GM12878 (cell line): ENCODE results near the gene BTF3. TPM values are rescaled to one million over a fixed set of nuclear protein-coding genes. Genes with fewer than 3 reads are reported as not detected.

Source experiments
- ATAC-seq: fragments of 200-7000 bp; cut with Tn5 transposase; 3 replicates; pipeline ENCODE4 v1.9.1; 2020; ENCODE audit warnings: mild to moderate bottlenecking, moderate library complexity
- BruUV-seq: library from RNA; stranded (reverse); fragments of 400-500 nt; replicated peaks from 2 replicates; lab custom pipeline; 2021; lab: Mats Ljungman, UMichigan
- CTCF ChIA-PET: fragments of 300-600 bp; sonication (Branson Sonifier 250); formaldehyde crosslinking; extraction: SDS; loops from one replicate; lab custom pipeline; 2021; ENCODE audit warnings: inconsistent platforms; lab: Yijun Ruan, JAX
- POLR2A ChIA-PET: fragments of 350-600 bp; formaldehyde crosslinking; extraction: SDS; loops from one replicate; lab custom pipeline; 2021; ENCODE audit warnings: inconsistent platforms; lab: Charles Lee
- RAD21 ChIA-PET: fragments of 300-600 bp; sonication (Branson Sonifier 250); formaldehyde crosslinking; loops from one replicate; lab custom pipeline; 2023; ENCODE audit warnings: antibody characterized with exemption; ENCODE audit not compliant: unreplicated experiment; lab: Charles Lee
- SMC1A ChIA-PET: fragments of 300-600 bp; sonication (Branson Sonifier 250); formaldehyde crosslinking; loops from one replicate; lab custom pipeline; 2023; ENCODE audit not compliant: unreplicated experiment, uncharacterized antibody; lab: Charles Lee
- DNase-seq: peaks from one replicate; pipeline ENCODE4 v3.0.0-alpha.2; 2011; ENCODE audit warnings: low read depth, low spot score
- FAIRE-seq: peaks from 3 replicates; lab custom pipeline; 2011; peaks lifted over from hg19 to GRCh38; lab: Jason Lieb, UNC
- H2AFZ ChIP-seq: 2 replicates; pipeline ENCODE4 v1.6.0; 2011; ENCODE audit warnings: low read depth, low read length, control low read depth; ENCODE audit not compliant: control insufficient read depth
- H3K27ac ChIP-seq: 2 replicates; pipeline ENCODE4 v1.5.1; 2011; ENCODE audit warnings: control low read depth; ENCODE audit not compliant: control insufficient read depth, insufficient read depth
- H3K27me3 ChIP-seq, 2 experiments: replicated peaks in 1 of 2; 2 replicates each; pipeline versions ENCODE4 v1.6.0 to v1.6.1; 2011; ENCODE audit warnings: low read length in 1 of 2; ENCODE audit not compliant: control insufficient read depth in 2 of 2, insufficient read depth in 2 of 2
- H3K36me3 ChIP-seq, 2 experiments: 2 replicates each; pipeline ENCODE4 v1.5.1; 2011; ENCODE audit warnings: low read length in 1 of 2; ENCODE audit not compliant: control insufficient read depth in 2 of 2, insufficient read depth in 2 of 2
- H3K4me1 ChIP-seq: 2 replicates; pipeline ENCODE4 v1.6.1; 2011; ENCODE audit warnings: mild to moderate bottlenecking, low read length, moderate library complexity, mixed read lengths; ENCODE audit not compliant: control insufficient read depth, insufficient read depth
- H3K4me2 ChIP-seq: 2 replicates; pipeline ENCODE4 v1.6.0; 2011; ENCODE audit warnings: control low read depth; ENCODE audit not compliant: control insufficient read depth, insufficient read depth
- H3K4me3 ChIP-seq: fragments of 200-600 bp; sonication (generic); 2 replicates; pipeline ENCODE4 v1.5.1; 2016
- H3K79me2 ChIP-seq: 2 replicates; pipeline ENCODE4 v1.6.0; 2011; ENCODE audit warnings: low read length; ENCODE audit not compliant: control insufficient read depth, insufficient read depth
- H3K9ac ChIP-seq: 2 replicates; pipeline ENCODE4 v1.8.0; 2011; ENCODE audit warnings: low read length, control low read depth, mixed read lengths; ENCODE audit not compliant: control insufficient read depth, insufficient read depth
- H3K9me3 ChIP-seq: replicated peaks from 3 replicates; pipeline ENCODE4 v1.5.1; 2011; ENCODE audit warnings: mild to moderate bottlenecking, low read length; ENCODE audit not compliant: control insufficient read depth, insufficient read depth
- H4K20me1 ChIP-seq: 2 replicates; pipeline ENCODE4 v1.6.0; 2011; ENCODE audit not compliant: control insufficient read depth, insufficient read depth
- CHD4 ChIP-seq: fragments of 200-600 bp; sonication (generic); IDR thresholded peaks from 2 replicates; pipeline ENCODE4 v1.6.1; 2016; ENCODE audit warnings: mild to moderate bottlenecking
- GABPA ChIP-seq: IDR thresholded peaks from 2 replicates; pipeline ENCODE4 v1.6.1; 2014; ENCODE audit warnings: antibody characterized with exemption, low read depth, mild to moderate bottlenecking, inconsistent platforms
- HDGF ChIP-seq: fragments of 450-650 bp; IDR thresholded peaks from 2 replicates; pipeline ENCODE4 v1.6.1; 2016; ENCODE audit warnings: antibody characterized with exemption
- IRF4 ChIP-seq: IDR thresholded peaks from 2 replicates; pipeline ENCODE4 v1.6.1; 2011; ENCODE audit warnings: low read depth, low read length
- JUNB ChIP-seq: IDR thresholded peaks from 2 replicates; pipeline ENCODE4 v1.6.1; 2016; ENCODE audit warnings: antibody characterized with exemption, mild to moderate bottlenecking
- MYB ChIP-seq: fragments of 150-350 bp; IDR thresholded peaks from 2 replicates; pipeline ENCODE4 v1.6.1; 2014; ENCODE audit warnings: mild to moderate bottlenecking, low read depth, low read length, borderline replicate concordance
- PAX5 ChIP-seq: IDR thresholded peaks from 2 replicates; pipeline ENCODE4 v1.6.1; 2011; ENCODE audit warnings: low read depth, low read length, borderline replicate concordance
- RB1 ChIP-seq: fragments of 450-650 bp; formaldehyde crosslinking; IDR thresholded peaks from 2 replicates; pipeline ENCODE4 v1.6.1; 2017; ENCODE audit warnings: mild to moderate bottlenecking, borderline replicate concordance
- SMAD5 ChIP-seq: IDR thresholded peaks from 2 replicates; pipeline ENCODE4 v1.6.1; 2016; ENCODE audit warnings: antibody characterized with exemption, low read depth
- SMARCA5 ChIP-seq: fragments of 450-650 bp; IDR thresholded peaks from 2 replicates; pipeline ENCODE4 v1.6.1; 2017; ENCODE audit warnings: mild to moderate bottlenecking
- SP1 ChIP-seq: IDR thresholded peaks from one replicate; pipeline ENCODE4 v1.6.1; 2011; ENCODE audit warnings: low read depth, low read length
- SPI1 ChIP-seq: IDR thresholded peaks from 2 replicates; pipeline ENCODE4 v1.6.1; 2011; ENCODE audit warnings: low read depth, mild to moderate bottlenecking, low read length, moderate library complexity, borderline replicate concordance; ENCODE audit not compliant: insufficient read depth
- SUPT20H ChIP-seq: IDR thresholded peaks from 2 replicates; pipeline ENCODE4 v1.6.1; 2011; ENCODE audit warnings: low read depth, mild to moderate bottlenecking, low read length, moderate library complexity, borderline replicate concordance; ENCODE audit not compliant: control insufficient read depth
- TAF1 ChIP-seq: IDR thresholded peaks from 2 replicates; pipeline ENCODE4 v1.6.1; 2011; ENCODE audit warnings: mild to moderate bottlenecking, low read depth, low read length, borderline replicate concordance
- ZNF622 ChIP-seq: fragments of 450-650 bp; IDR thresholded peaks from 2 replicates; pipeline ENCODE4 v1.6.1; 2017; ENCODE audit warnings: mild to moderate bottlenecking, inconsistent platforms
- WGBS: methylation state at CpG from one replicate; pipeline ENCODE4 v1.1.6; 2016; ENCODE audit warnings: low lambda C conversion rate; ENCODE audit not compliant: insufficient replicate concordance, insufficient coverage; ENCODE audit errors: missing lambda C conversion rate; 5-methylcytosine and 5-hydroxymethylcytosine counted together
- in situ Hi-C: fragments of 300-500 bp; cut with MboI; formaldehyde crosslinking; loops from 9 replicates; pipeline ENCODE4 v1.14.3; 2018; ENCODE audit warnings: mixed read lengths
- intact Hi-C: fragments of 100-400 bp; cut with micrococcal nuclease; formaldehyde crosslinking; loops from one replicate; pipeline ENCODE4 v1.14.2; 2022; ENCODE audit not compliant: unreplicated experiment
- polyA plus RNA-seq, 11 experiments: library from polyadenylated mRNA; depleted of rRNA in 4 of 11; unstranded in 6 of 11; stranded (reverse) in 5 of 11; fragments of >200 nt; fragmentation: Nextera tagmentation in 4 of 11; fragmentation: Illumina TruSeq in 1 of 11; extraction: Ambion mirVana in 4 of 11; extraction: Trizol in 1 of 11; gene quantifications; 1 replicate in 1 of 11; 2 replicates in 10 of 11; pipeline versions ENCODE4 v1.2.1 to v1.2.3, GENCODE V29; 2011 to 2016; ENCODE audit warnings: inconsistent platforms in 2 of 11, missing spikeins in 2 of 11, low read depth in 1 of 11
- total RNA-seq, 4 experiments: library from RNA; depleted of rRNA in 3 of 4; stranded (reverse); fragments of >200 nt in 3 of 4; fragmentation: Illumina TruSeq in 1 of 4; extraction: Trizol in 1 of 4; gene quantifications; 2 replicates each; pipeline versions ENCODE4 v1.2.1 to v1.2.3, GENCODE V29; 2013 to 2021
- TF ChIP-seq, protein P1 (sequence below): fragments of 450-650 bp; IDR thresholded peaks from 2 replicates; pipeline ENCODE4 v1.6.1; 2017; ENCODE audit warnings: antibody characterized with exemption, mild to moderate bottlenecking, moderate library complexity
- TF ChIP-seq, protein P2 (sequence below): IDR thresholded peaks from 2 replicates; pipeline ENCODE4 v1.6.1; 2011; ENCODE audit warnings: borderline replicate concordance, low read depth, mild to moderate bottlenecking, moderate library complexity, low read length; ENCODE audit not compliant: insufficient read depth, poor library complexity, severe bottlenecking
- TF ChIP-seq, protein P3 (sequence below): fragments of 450-650 bp; IDR thresholded peaks from 2 replicates; pipeline ENCODE4 v1.6.1; 2016; ENCODE audit warnings: mild to moderate bottlenecking
- TF ChIP-seq, protein P4 (sequence below): IDR thresholded peaks from 2 replicates; pipeline ENCODE4 v1.6.1; 2012; ENCODE audit warnings: low read depth, low read length, improper control_type of control experiment

The BTF3 gene
- total and polyA plus RNA-seq, 10 of the 15 experiments (the other 5 are each of a cell fraction or from before 2014, with no cell fraction given) = 492 to 1,650 (median 904) TPM

DNA sequence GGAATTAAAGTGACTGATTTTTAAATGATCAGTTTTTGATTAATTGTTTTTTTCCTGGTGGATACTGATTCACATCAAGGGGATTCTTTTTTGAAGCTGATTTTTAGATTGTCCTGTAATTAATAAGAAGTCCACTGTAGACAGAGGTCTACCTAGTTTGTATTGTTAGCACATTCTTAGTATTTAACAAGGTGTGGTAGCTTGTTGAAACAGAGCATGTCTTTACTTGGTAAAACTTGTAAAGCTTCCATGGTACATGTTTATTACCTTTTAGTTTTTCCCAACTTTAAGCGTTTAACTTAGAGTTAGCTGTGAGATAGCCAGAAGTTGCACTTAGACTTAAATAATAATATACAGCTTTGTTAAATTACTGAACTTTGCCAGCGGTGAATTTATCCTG is 1.5 kb downstream of the BTF3 start:
- in situ Hi-C loops = no loop called here
- Histone ChIP-seq H3K9ac (peak overlapping the region; percentile 94; the same call in 1 of the 2 replicates), H4K20me1 (no peaks in the 10 kb centered on the region), H3K27ac (peak overlapping the region; percentile 93; the same call in 1 of the 2 replicates), H3K4me3 (peak overlapping the region; percentile 97), H3K9me3 (no peaks in the 10 kb centered on the region), H2AFZ (no peak overlapping the region), H3K36me3 (peaks cover 2 to 21% of the 10 kb centered on the region in 2 experiments; a peak in 3 of 4 replicates), H3K27me3 (no peaks in the 10 kb centered on the region), H3K79me2 (peaks cover 53% of the 10 kb centered on the region), H3K4me2 (peak overlapping the region; percentile 48), H3K4me1 (no peaks in the 10 kb centered on the region)
- RAD21 ChIA-PET = interaction anchor here (0.8 to 1.0 kb wide), 2 partner anchors 65 to 293 kb away, joined by 3 read pairs; no protein-coding TSS in a partner anchor
- SMC1A ChIA-PET = interaction anchor here (0.8 to 1.9 kb wide), 3 partner anchors 10 to 69 kb away, joined by 3 to 10 read pairs (median 3); no protein-coding TSS in a partner anchor
- no peak for TF ChIP-seq ZNF622
- TF ChIP-seq MYB = no peak
- TF ChIP-seq, protein P1, sequence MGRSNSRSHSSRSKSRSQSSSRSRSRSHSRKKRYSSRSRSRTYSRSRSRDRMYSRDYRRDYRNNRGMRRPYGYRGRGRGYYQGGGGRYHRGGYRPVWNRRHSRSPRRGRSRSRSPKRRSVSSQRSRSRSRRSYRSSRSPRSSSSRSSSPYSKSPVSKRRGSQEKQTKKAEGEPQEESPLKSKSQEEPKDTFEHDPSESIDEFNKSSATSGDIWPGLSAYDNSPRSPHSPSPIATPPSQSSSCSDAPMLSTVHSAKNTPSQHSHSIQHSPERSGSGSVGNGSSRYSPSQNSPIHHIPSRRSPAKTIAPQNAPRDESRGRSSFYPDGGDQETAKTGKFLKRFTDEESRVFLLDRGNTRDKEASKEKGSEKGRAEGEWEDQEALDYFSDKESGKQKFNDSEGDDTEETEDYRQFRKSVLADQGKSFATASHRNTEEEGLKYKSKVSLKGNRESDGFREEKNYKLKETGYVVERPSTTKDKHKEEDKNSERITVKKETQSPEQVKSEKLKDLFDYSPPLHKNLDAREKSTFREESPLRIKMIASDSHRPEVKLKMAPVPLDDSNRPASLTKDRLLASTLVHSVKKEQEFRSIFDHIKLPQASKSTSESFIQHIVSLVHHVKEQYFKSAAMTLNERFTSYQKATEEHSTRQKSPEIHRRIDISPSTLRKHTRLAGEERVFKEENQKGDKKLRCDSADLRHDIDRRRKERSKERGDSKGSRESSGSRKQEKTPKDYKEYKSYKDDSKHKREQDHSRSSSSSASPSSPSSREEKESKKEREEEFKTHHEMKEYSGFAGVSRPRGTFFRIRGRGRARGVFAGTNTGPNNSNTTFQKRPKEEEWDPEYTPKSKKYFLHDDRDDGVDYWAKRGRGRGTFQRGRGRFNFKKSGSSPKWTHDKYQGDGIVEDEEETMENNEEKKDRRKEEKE = no peak
- TF ChIP-seq, protein P2, sequence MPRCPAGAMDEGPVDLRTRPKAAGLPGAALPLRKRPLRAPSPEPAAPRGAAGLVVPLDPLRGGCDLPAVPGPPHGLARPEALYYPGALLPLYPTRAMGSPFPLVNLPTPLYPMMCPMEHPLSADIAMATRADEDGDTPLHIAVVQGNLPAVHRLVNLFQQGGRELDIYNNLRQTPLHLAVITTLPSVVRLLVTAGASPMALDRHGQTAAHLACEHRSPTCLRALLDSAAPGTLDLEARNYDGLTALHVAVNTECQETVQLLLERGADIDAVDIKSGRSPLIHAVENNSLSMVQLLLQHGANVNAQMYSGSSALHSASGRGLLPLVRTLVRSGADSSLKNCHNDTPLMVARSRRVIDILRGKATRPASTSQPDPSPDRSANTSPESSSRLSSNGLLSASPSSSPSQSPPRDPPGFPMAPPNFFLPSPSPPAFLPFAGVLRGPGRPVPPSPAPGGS = no peak
- TF ChIP-seq SPI1 = no peak
- no peak for TF ChIP-seq HDGF
- TF ChIP-seq TAF1 = no peak
- TF ChIP-seq SMAD5 = no peak
- no peak for TF ChIP-seq JUNB
- TF ChIP-seq, protein P3, sequence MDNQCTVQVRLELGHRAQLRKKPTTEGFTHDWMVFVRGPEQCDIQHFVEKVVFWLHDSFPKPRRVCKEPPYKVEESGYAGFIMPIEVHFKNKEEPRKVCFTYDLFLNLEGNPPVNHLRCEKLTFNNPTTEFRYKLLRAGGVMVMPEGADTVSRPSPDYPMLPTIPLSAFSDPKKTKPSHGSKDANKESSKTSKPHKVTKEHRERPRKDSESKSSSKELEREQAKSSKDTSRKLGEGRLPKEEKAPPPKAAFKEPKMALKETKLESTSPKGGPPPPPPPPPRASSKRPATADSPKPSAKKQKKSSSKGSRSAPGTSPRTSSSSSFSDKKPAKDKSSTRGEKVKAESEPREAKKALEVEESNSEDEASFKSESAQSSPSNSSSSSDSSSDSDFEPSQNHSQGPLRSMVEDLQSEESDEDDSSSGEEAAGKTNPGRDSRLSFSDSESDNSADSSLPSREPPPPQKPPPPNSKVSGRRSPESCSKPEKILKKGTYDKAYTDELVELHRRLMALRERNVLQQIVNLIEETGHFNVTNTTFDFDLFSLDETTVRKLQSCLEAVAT = no peak
- TF ChIP-seq PAX5 = no peak
- no peak for TF ChIP-seq RB1
- TF ChIP-seq CHD4 = no peak
- TF ChIP-seq, protein P4, sequence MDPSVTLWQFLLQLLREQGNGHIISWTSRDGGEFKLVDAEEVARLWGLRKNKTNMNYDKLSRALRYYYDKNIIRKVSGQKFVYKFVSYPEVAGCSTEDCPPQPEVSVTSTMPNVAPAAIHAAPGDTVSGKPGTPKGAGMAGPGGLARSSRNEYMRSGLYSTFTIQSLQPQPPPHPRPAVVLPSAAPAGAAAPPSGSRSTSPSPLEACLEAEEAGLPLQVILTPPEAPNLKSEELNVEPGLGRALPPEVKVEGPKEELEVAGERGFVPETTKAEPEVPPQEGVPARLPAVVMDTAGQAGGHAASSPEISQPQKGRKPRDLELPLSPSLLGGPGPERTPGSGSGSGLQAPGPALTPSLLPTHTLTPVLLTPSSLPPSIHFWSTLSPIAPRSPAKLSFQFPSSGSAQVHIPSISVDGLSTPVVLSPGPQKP = no peak
- TF ChIP-seq SUPT20H = no peak
- TF ChIP-seq SMARCA5 = no peak
- no peak for TF ChIP-seq IRF4
- no peak for TF ChIP-seq SP1
- no peak for TF ChIP-seq GABPA
- no peak for ATAC-seq
- 25% methylated on average over 2 of the region's 2 CpGs for WGBS
- no peak for FAIRE-seq
- POLR2A ChIA-PET = no interaction called here
- CTCF ChIA-PET = interaction anchor here (0.9 to 2.8 kb wide), 2 partner anchors 15 to 21 kb away, joined by 3 to 19 read pairs; no protein-coding TSS in a partner anchor
- no peak for DNase-seq
- BruUV-seq = no TSS peak
- intact Hi-C loops = no loop called here
